ENCODE results near the gene DNM3. TPM values are rescaled to one million over a fixed set of nuclear protein-coding genes. Genes with fewer than 3 reads are reported as not detected.

Gene DNM3
- polyA plus RNA-seq, 3 donors = 0.15 TPM; not detected in 2

GRCh38 chr1:172068334-172068733 is 227.0 kb downstream of the DNM3 start:
- Histone ChIP-seq H3K9ac (ENCODE audit: insufficient read depth, low read length, poor library complexity, severe bottlenecking) (no peak overlapping the region), H3K27ac (ENCODE audit: low read depth in 1 of 2, low read length in 2 of 2) (no peak overlapping the region), H3K36me3 (replicated peaks in 1 of 2; ENCODE audit: control insufficient read depth in 1 of 2, insufficient read depth in 2 of 2, low read length in 2 of 2) (no peaks in the 10 kb centered on the region), H3K4me1 (ENCODE audit: control insufficient read depth in 1 of 2, insufficient read depth in 2 of 2, low read length in 2 of 2) (no peaks in the 10 kb centered on the region), H3K79me2 (ENCODE audit: insufficient read depth, low read length) (no peaks in the 10 kb centered on the region), H3K9me3 (replicated peaks in 1 of 2; ENCODE audit: control insufficient read depth in 1 of 2, insufficient read depth in 1 of 2, low read length in 2 of 2) (no peaks in the 10 kb centered on the region), H4K20me1 (ENCODE audit: insufficient read depth, low read length) (no peaks in the 10 kb centered on the region), H2AFZ (ENCODE audit: insufficient read depth, low read depth, low read length, poor library complexity, severe bottlenecking) (no peak overlapping the region), H3K4me2 (replicated peaks; ENCODE audit: extremely low read depth, low read length, poor library complexity, severe bottlenecking) (no peak overlapping the region), H3K27me3 (ENCODE audit: control insufficient read depth in 2 of 2, insufficient read depth in 2 of 2, low read length in 2 of 2) (no peaks in the 10 kb centered on the region), H3K4me3 (replicated peaks in 1 of 3; ENCODE audit: low read depth in 2 of 3, low read length in 3 of 3) (no peak overlapping the region)
- H3K36me3 Mint-ChIP-seq = no peaks in the 10 kb centered on the region
- H3K9me3 Mint-ChIP-seq = no peaks in the 10 kb centered on the region
- DNase-seq = no peak
- no peak overlapping the region for H3K27ac Mint-ChIP-seq
- WGBS (ENCODE audit: insufficient coverage) = no CpG with 5 or more reads among the region's 3 CpGs
- no peak for TF ChIP-seq CTCF (IDR thresholded peaks at IDR 0.05)
- no peak overlapping the region for H3K4me3 Mint-ChIP-seq
- H3K4me1 Mint-ChIP-seq = peaks cover 2% of the 10 kb centered on the region
- peaks cover 0 to 2% (median 1%) of the 10 kb centered on the region in 3 donors for H3K27me3 Mint-ChIP-seq (ENCODE audit: low read depth in 3 of 3)
- intact Hi-C loops (cut with micrococcal nuclease) = no loop called here

- Histone ChIP-seq H3K4me2 (replicated peaks; ENCODE audit: extremely low read depth, low read length, poor library complexity, severe bottlenecking) (no peak overlapping the region), H3K27ac (ENCODE audit: low read depth in 1 of 2, low read length in 2 of 2) (no peak overlapping the region), H3K4me3 (replicated peaks in 1 of 3; ENCODE audit: low read depth in 2 of 3, low read length in 3 of 3) (no peak overlapping the region), H3K79me2 (ENCODE audit: insufficient read depth, low read length) (no peaks in the 10 kb centered on the region), H2AFZ (ENCODE audit: insufficient read depth, low read depth, low read length, poor library complexity, severe bottlenecking) (no peak overlapping the region), H3K9me3 (replicated peaks in 1 of 2; ENCODE audit: control insufficient read depth in 1 of 2, insufficient read depth in 1 of 2, low read length in 2 of 2) (no peaks in the 10 kb centered on the region), H4K20me1 (ENCODE audit: insufficient read depth, low read length) (no peaks in the 10 kb centered on the region), H3K4me1 (ENCODE audit: control insufficient read depth in 1 of 2, insufficient read depth in 2 of 2, low read length in 2 of 2) (no peaks in the 10 kb centered on the region), H3K36me3 (replicated peaks in 1 of 2; ENCODE audit: control insufficient read depth in 1 of 2, insufficient read depth in 2 of 2, low read length in 2 of 2) (no peaks in the 10 kb centered on the region), H3K27me3 (ENCODE audit: control insufficient read depth in 2 of 2, insufficient read depth in 2 of 2, low read length in 2 of 2) (no peaks in the 10 kb centered on the region), H3K9ac (ENCODE audit: insufficient read depth, low read length, poor library complexity, severe bottlenecking) (no peak overlapping the region)
- Mint-ChIP-seq H3K9me3 (no peaks in the 10 kb centered on the region), H3K4me1 (peaks cover 2% of the 10 kb centered on the region), H3K27ac (no peak overlapping the region), H3K4me3 (no peak overlapping the region), H3K27me3 (ENCODE audit: low read depth in 3 of 3) (peaks cover 0 to 2% (median 1%) of the 10 kb centered on the region in 3 donors), H3K36me3 (no peaks in the 10 kb centered on the region)
- no peak for TF ChIP-seq CTCF (IDR thresholded peaks at IDR 0.05)
- intact Hi-C loops (cut with micrococcal nuclease) = no loop called here
- DNase-seq = no peak
These were observed 227.8 kb downstream of the DNM3 start for GRCh38 chr1:172069051-172069450.
